ENCODE data around the gene INPP4A.

The INPP4A gene

GRCh38 chr2:98528349-98528748 lies 83.7 kb downstream of the INPP4A start:
- TF ChIP-seq CTCF (IDR thresholded peaks at IDR 0.05; ENCODE audit: low read depth, low read length, missing control alignments) = no peak
- DNase-seq (ENCODE audit: extremely low read depth, low read depth) = no peak
- no peak overlapping the region for H3K4me3 ChIP-seq (replicated peaks; ENCODE audit: low read depth, low read length)

- TF ChIP-seq CTCF (IDR thresholded peaks at IDR 0.05; ENCODE audit: low read depth, low read length, missing control alignments) = no peak
- no peak for DNase-seq (ENCODE audit: extremely low read depth, low read depth)
- no peak overlapping the region for H3K4me3 ChIP-seq (replicated peaks; ENCODE audit: low read depth, low read length)
Measured at GRCh38 chr2:98530114-98530513, 85.5 kb downstream of the INPP4A start.

- no peak for DNase-seq (ENCODE audit: extremely low read depth, low read depth)
- no peak overlapping the region for H3K4me3 ChIP-seq (replicated peaks; ENCODE audit: low read depth, low read length)
- no peak for TF ChIP-seq CTCF (IDR thresholded peaks at IDR 0.05; ENCODE audit: low read depth, low read length, missing control alignments)
Measured at GRCh38 chr2:98532756-98533155, 88.1 kb downstream of the INPP4A start.

GRCh38 chr2:98533547-98533946 lies 88.9 kb downstream of the INPP4A start:
- DNase-seq (ENCODE audit: extremely low read depth, low read depth) = no peak
- no peak overlapping the region for H3K4me3 ChIP-seq (replicated peaks; ENCODE audit: low read depth, low read length)
- TF ChIP-seq CTCF (IDR thresholded peaks at IDR 0.05; ENCODE audit: low read depth, low read length, missing control alignments) = no peak

- TF ChIP-seq CTCF (IDR thresholded peaks at IDR 0.05; ENCODE audit: low read depth, low read length, missing control alignments) = no peak
- no peak for DNase-seq (ENCODE audit: extremely low read depth, low read depth)
- no peak overlapping the region for H3K4me3 ChIP-seq (replicated peaks; ENCODE audit: low read depth, low read length)
Measured at GRCh38 chr2:98534761-98535160, 90.1 kb downstream of the INPP4A start.

- no peak for DNase-seq (ENCODE audit: extremely low read depth, low read depth)
- H3K4me3 ChIP-seq (replicated peaks; ENCODE audit: low read depth, low read length) = no peak overlapping the region
- no peak for TF ChIP-seq CTCF (IDR thresholded peaks at IDR 0.05; ENCODE audit: low read depth, low read length, missing control alignments)
Measured at GRCh38 chr2:98535971-98536677, 91.5 kb downstream of the INPP4A start.

All from HFF-Myc (cell line).